Measurements from ENCODE around the gene ANKS3. TPM values are rescaled to one million over a fixed set of nuclear protein-coding genes. Genes with fewer than 3 reads are reported as not detected.

The ANKS3 gene
- polyA plus RNA-seq, 1 donor (not counting 4 experiments of a cell fraction or from before 2014, with no cell fraction given), result 11.7 TPM

DNA sequence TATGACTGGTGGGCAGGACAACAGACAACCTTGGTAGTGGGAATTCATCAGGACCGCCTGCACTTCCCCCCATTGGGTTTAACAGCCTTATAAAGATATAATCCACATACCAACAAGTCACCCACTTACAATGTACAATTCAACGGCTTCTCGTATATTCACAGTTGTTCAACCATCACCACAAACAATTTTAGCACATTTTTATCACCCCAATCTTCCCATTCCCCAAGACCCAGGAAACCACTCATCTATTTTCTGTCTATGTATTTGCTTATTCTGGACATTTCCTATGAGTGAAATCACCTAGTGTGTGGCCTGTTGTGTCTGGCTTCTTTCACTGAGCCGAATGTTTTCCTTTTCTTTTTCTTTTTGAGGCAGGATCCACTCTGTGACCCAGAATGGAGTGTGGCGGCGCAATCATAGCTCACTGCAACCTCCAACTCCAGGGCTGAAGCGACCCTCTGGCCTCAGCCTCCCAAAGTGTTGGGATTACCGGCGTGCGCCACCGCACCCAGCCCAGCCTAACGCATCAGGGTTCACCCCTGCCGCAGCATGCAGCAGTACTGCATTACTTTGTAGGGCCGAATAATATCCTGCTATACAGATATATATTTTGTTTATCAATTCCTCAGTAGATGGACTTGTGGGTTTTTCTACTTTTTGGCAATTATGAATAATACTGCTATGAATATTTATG is 10.9 kb downstream of the ANKS3 start:
- peaks cover 6 to 20% of the 10 kb centered on the region in 2 experiments for H3K36me3 ChIP-seq (ENCODE audit: control insufficient read depth in 2 of 2, extremely low read depth in 1 of 2, insufficient read depth in 2 of 2, low read length in 2 of 2)
- FAIRE-seq, result no peak
- no peaks in the 10 kb centered on the region for H4K20me1 ChIP-seq (ENCODE audit: control insufficient read depth, extremely low read depth, insufficient read depth, low read length)

DNA sequence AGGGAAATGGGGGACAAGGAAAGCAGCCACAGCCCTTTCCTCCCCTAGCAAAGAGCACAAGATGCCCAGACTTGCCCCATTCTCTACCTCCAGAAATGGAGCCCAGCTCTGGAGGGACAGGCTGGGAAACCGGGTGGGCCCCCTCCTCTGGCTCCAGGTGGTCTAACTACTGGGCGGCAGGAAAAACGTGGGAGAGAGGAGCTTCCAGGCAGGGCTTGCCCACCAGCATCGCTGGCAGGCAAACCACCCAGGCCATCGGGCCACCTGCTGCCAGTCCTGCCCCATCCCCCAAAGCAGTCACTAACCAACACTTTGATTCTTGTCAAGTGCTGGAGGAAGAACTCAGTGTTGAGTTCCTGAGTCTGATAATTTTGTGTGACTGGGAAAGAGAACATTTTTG is 15.6 kb downstream of the ANKS3 start:
- no peaks in the 10 kb centered on the region for H3K9me1 ChIP-seq (ENCODE audit: control insufficient read depth, extremely low read depth, insufficient read depth, low read length)
- no peaks in the 10 kb centered on the region for H3K4me1 ChIP-seq (ENCODE audit: control insufficient read depth, extremely low read depth, insufficient read depth, low read length)
- no peak for FAIRE-seq
- H3K9ac ChIP-seq (ENCODE audit: control insufficient read depth, extremely low read depth, insufficient read depth, low read length), result no peak overlapping the region
- no peaks in the 10 kb centered on the region for H3K27me3 ChIP-seq (ENCODE audit: control insufficient read depth, extremely low read depth, insufficient read depth, low read length)
- H4K20me1 ChIP-seq (ENCODE audit: control insufficient read depth, extremely low read depth, insufficient read depth, low read length), result no peaks in the 10 kb centered on the region
- H3K4me2 ChIP-seq (ENCODE audit: control insufficient read depth, extremely low read depth, insufficient read depth, low read depth, low read length), result no peak overlapping the region
- H3K27ac ChIP-seq (ENCODE audit: control insufficient read depth, insufficient read depth, low read length), result no peak overlapping the region
- no peaks in the 10 kb centered on the region for H3K79me2 ChIP-seq (ENCODE audit: control insufficient read depth, insufficient read depth, low read length)
- no peaks in the 10 kb centered on the region for H3K9me3 ChIP-seq (ENCODE audit: control insufficient read depth, low read depth, low read length)
- no peak overlapping the region for H2AFZ ChIP-seq (ENCODE audit: control insufficient read depth, low read length)
- H3K4me3 ChIP-seq (ENCODE audit: control insufficient read depth in 2 of 3, extremely low read depth in 1 of 3, insufficient read depth in 2 of 3, low read depth in 1 of 3, low read length in 3 of 3), result no peak overlapping the region
- TF ChIP-seq, protein P1, sequence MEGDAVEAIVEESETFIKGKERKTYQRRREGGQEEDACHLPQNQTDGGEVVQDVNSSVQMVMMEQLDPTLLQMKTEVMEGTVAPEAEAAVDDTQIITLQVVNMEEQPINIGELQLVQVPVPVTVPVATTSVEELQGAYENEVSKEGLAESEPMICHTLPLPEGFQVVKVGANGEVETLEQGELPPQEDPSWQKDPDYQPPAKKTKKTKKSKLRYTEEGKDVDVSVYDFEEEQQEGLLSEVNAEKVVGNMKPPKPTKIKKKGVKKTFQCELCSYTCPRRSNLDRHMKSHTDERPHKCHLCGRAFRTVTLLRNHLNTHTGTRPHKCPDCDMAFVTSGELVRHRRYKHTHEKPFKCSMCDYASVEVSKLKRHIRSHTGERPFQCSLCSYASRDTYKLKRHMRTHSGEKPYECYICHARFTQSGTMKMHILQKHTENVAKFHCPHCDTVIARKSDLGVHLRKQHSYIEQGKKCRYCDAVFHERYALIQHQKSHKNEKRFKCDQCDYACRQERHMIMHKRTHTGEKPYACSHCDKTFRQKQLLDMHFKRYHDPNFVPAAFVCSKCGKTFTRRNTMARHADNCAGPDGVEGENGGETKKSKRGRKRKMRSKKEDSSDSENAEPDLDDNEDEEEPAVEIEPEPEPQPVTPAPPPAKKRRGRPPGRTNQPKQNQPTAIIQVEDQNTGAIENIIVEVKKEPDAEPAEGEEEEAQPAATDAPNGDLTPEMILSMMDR (optimal IDR thresholded peaks at IDR 0.05 in 1 of 3, IDR thresholded peaks at IDR 0.05 in 1 of 3, conservative IDR thresholded peaks at IDR 0.05 in 1 of 3; ENCODE audit: extremely low read depth in 1 of 3, insufficient read depth in 2 of 3, low read length in 3 of 3), result no peak
- TF ChIP-seq EZH2 (IDR thresholded peaks at IDR 0.05; ENCODE audit: low read length), result no peak
- dilution Hi-C loops (cut with MboI; ENCODE audit: extremely low pct_ligation_motif_present, low sequenced_read_pairs), result no loop called here
- H3K36me3 ChIP-seq (ENCODE audit: control insufficient read depth in 2 of 2, extremely low read depth in 1 of 2, insufficient read depth in 2 of 2, low read length in 2 of 2), result peaks cover 2 to 9% of the 10 kb centered on the region in 2 experiments
- no peak for DNase-seq (ENCODE audit: low read depth, low spot score)

More for the DNA sequence above, 10.9 kb downstream of the ANKS3 start:
- Histone ChIP-seq H2AFZ (ENCODE audit: control insufficient read depth, low read length) (no peak overlapping the region), H3K9me1 (ENCODE audit: control insufficient read depth, extremely low read depth, insufficient read depth, low read length) (no peaks in the 10 kb centered on the region), H3K9ac (ENCODE audit: control insufficient read depth, extremely low read depth, insufficient read depth, low read length) (no peak overlapping the region), H3K27ac (ENCODE audit: control insufficient read depth, insufficient read depth, low read length) (no peak overlapping the region), H3K4me1 (ENCODE audit: control insufficient read depth, extremely low read depth, insufficient read depth, low read length) (no peaks in the 10 kb centered on the region), H3K4me3 (ENCODE audit: control insufficient read depth in 2 of 3, extremely low read depth in 1 of 3, insufficient read depth in 2 of 3, low read depth in 1 of 3, low read length in 3 of 3) (no peak overlapping the region), H3K79me2 (ENCODE audit: control insufficient read depth, insufficient read depth, low read length) (no peaks in the 10 kb centered on the region), H3K9me3 (ENCODE audit: control insufficient read depth, low read depth, low read length) (no peaks in the 10 kb centered on the region), H3K4me2 (ENCODE audit: control insufficient read depth, extremely low read depth, insufficient read depth, low read depth, low read length) (no peak overlapping the region), H3K27me3 (ENCODE audit: control insufficient read depth, extremely low read depth, insufficient read depth, low read length) (no peaks in the 10 kb centered on the region)
- no peak for DNase-seq (ENCODE audit: low read depth, low spot score)
- no peak for TF ChIP-seq EZH2 (IDR thresholded peaks at IDR 0.05; ENCODE audit: low read length)
- TF ChIP-seq, protein P1 (optimal IDR thresholded peaks at IDR 0.05 in 1 of 3, IDR thresholded peaks at IDR 0.05 in 1 of 3, conservative IDR thresholded peaks at IDR 0.05 in 1 of 3; ENCODE audit: extremely low read depth in 1 of 3, insufficient read depth in 2 of 3, low read length in 3 of 3), result no peak
- dilution Hi-C loops (cut with MboI; ENCODE audit: extremely low pct_ligation_motif_present, low sequenced_read_pairs), result no loop called here

All from keratinocyte (primary cell).